AML-193 (cell line): Measurements from ENCODE around the gene RPRD1A.
A peak's percentile ranks its signal among the peaks of the same experiment; 100 is the strongest.
"Not testable (repeated sequence)": the region's sequence is repeated elsewhere in the genome, so short reads cannot be mapped to it uniquely, and the experiment has no call there.

Experiments used
- DNase-seq, 2 experiments: peaks; one replicate each; lab custom pipeline; 2025; lab: John Stamatoyannopoulos, UW

Gene RPRD1A

GRCh38 chr18:36078751-36079529 lies 11.6 kb upstream of the RPRD1A start:
- no peak for DNase-seq

GRCh38 chr18:36077764-36078163 lies 10.4 kb upstream of the RPRD1A start:
- not testable (repeated sequence) for DNase-seq

- DNase-seq: peak; percentile 5 to 13
Observed at GRCh38 chr18:36075862-36076587, 8.7 kb upstream of the RPRD1A start.

- no peak for DNase-seq
Observed at GRCh38 chr18:36074435-36074834, 7.1 kb upstream of the RPRD1A start.

- DNase-seq: no peak
Observed at GRCh38 chr18:36073676-36074075, 6.3 kb upstream of the RPRD1A start.

- not testable (repeated sequence) for DNase-seq
Observed at GRCh38 chr18:36072406-36072805, 5.0 kb upstream of the RPRD1A start.

- DNase-seq: peak; percentile 11 to 34
Observed at GRCh38 chr18:36066686-36067054, 689 bp downstream of the RPRD1A start.

GRCh38 chr18:36066001-36066400 lies 1.4 kb downstream of the RPRD1A start:
- DNase-seq: no peak

- DNase-seq: not testable (repeated sequence)
Observed at GRCh38 chr18:36064809-36065079, 2.6 kb downstream of the RPRD1A start.

- no peak for DNase-seq
Observed at GRCh38 chr18:36064027-36064808, 3.1 kb downstream of the RPRD1A start.

- no peak for DNase-seq
Observed at GRCh38 chr18:36058674-36059073, 8.7 kb downstream of the RPRD1A start.

GRCh38 chr18:36051760-36052159 lies 15.6 kb downstream of the RPRD1A start:
- DNase-seq: no peak

GRCh38 chr18:36050479-36050878 lies 16.9 kb downstream of the RPRD1A start:
- no peak for DNase-seq

GRCh38 chr18:36047521-36047920 lies 19.8 kb downstream of the RPRD1A start:
- DNase-seq: no peak

- DNase-seq: no peak
Observed at GRCh38 chr18:36046898-36047297, 20.5 kb downstream of the RPRD1A start.

- DNase-seq: no peak
Observed at GRCh38 chr18:36045241-36045991, 21.9 kb downstream of the RPRD1A start.

- no peak for DNase-seq
Observed at GRCh38 chr18:36043153-36043552, 24.2 kb downstream of the RPRD1A start.

GRCh38 chr18:36041146-36041545 lies 26.2 kb downstream of the RPRD1A start:
- DNase-seq: no peak

GRCh38 chr18:36038102-36038663 lies 29.2 kb downstream of the RPRD1A start:
- DNase-seq: no peak

GRCh38 chr18:36035253-36035652 lies 32.1 kb downstream of the RPRD1A start:
- no peak for DNase-seq

- DNase-seq: no peak
Observed at GRCh38 chr18:36034299-36034895, 33.0 kb downstream of the RPRD1A start.
